ENCODE measurements around the gene IBTK.
"Not testable (repeated sequence)": the region's sequence is repeated elsewhere in the genome, so short reads cannot be mapped to it uniquely, and the experiment has no call there.

The IBTK gene, protein sequence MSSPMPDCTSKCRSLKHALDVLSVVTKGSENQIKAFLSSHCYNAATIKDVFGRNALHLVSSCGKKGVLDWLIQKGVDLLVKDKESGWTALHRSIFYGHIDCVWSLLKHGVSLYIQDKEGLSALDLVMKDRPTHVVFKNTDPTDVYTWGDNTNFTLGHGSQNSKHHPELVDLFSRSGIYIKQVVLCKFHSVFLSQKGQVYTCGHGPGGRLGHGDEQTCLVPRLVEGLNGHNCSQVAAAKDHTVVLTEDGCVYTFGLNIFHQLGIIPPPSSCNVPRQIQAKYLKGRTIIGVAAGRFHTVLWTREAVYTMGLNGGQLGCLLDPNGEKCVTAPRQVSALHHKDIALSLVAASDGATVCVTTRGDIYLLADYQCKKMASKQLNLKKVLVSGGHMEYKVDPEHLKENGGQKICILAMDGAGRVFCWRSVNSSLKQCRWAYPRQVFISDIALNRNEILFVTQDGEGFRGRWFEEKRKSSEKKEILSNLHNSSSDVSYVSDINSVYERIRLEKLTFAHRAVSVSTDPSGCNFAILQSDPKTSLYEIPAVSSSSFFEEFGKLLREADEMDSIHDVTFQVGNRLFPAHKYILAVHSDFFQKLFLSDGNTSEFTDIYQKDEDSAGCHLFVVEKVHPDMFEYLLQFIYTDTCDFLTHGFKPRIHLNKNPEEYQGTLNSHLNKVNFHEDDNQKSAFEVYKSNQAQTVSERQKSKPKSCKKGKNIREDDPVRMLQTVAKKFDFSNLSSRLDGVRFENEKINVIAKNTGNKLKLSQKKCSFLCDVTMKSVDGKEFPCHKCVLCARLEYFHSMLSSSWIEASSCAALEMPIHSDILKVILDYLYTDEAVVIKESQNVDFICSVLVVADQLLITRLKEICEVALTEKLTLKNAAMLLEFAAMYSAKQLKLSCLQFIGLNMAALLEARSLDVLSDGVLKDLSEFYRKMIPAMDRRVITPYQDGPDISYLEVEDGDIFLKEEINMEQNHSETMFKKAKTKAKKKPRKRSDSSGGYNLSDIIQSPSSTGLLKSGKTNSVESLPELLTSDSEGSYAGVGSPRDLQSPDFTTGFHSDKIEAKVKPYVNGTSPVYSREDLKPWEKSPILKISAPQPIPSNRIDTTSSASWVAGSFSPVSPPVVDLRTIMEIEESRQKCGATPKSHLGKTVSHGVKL (N-terminal part only)

DNA sequence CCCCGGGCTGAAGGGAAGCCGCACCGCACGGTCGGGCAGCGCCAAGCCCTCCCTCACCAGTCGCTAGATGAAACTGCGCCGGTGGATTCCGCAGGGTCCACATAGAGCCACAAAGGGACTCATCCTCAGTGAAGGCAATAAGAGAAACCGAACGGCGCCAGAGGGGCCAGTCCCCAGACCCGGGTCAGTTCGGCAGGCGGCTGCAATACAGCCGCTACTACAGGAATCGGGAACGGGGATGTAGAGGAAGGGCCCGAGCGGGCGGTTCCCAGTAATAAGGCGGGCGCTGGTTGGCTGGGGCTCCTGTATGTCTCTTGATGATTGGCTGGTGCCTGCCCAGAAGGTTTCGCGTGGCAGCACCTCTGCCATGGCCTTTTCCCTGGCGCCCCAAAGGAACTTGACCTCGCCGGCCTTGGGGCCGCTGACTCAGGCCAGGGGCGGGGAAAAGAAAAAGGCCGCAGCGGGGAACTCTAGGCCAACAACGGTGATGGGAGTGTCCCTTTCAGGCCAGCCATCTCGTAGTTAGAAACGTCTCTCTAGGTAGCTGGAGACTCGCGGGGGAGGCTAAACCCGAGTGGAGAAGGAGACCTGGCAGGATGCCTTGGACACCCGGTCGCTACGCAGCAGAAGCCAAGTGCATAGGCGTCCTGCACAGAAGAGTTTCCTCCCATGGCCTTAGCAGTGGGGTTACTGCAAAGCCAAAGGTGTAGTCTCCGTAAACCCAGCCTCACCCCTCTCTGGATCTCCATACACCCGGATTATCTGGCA lies at the start of gene IBTK:
Gene IBTK, minus strand, starts transcription at position 240 of the 768 bp plus-strand sequence. CDS start 7,258 bp downstream, outside the sequence.
- DNase-seq = peak; percentile 86

DNA sequence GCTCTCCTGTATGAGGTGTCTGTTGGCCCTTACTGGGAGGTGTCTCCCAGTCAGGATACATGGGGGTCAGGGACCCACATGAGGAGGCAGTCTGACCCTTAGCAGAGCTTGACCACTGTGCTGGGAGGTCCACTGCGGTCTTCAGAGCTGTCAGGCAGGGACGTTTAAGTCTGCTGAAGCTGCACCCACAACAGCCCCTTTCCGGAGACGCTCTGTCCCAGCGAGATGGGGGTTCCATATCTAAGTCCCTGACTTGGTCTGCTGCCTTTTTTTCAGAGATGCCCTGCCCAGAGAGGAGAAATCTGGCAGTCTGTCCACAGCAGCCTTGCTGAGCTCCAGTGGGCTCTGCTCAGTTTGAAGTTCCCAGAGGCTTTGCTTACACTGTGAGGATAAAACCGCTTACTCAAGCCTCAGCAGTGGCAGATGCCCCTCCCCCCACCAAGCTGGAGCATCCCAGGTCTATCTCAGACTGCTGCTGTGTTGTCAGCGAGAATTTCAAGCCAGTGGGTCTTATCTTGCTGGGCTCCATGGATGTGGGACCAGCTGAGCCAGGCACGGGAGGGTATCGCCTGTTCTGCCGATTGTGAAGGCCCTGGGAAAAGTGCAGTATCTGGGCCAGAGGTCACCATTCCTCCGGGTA lies 36.3 kb upstream of the IBTK start:
- DNase-seq = no peak

DNA sequence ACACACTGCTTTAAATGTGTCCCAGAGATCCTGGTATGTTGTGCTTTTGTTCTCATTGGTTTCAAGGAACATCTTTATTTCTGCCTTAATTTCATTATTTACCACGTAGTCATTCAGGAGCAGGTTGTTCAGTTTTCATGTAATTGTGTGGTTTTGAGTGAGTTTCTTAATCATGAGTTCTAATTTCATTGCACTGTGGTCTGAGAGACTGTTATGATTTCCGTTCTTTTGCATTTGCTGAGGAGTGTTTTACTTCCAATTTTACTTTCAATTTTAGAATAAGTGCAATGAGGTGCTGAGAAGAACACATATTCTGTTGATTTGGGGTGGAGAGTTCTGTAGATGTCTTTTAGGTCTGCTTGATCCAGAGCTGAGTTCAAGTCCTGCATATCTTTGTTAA lies 34.0 kb upstream of the IBTK start:
- DNase-seq = not testable (repeated sequence)

DNA sequence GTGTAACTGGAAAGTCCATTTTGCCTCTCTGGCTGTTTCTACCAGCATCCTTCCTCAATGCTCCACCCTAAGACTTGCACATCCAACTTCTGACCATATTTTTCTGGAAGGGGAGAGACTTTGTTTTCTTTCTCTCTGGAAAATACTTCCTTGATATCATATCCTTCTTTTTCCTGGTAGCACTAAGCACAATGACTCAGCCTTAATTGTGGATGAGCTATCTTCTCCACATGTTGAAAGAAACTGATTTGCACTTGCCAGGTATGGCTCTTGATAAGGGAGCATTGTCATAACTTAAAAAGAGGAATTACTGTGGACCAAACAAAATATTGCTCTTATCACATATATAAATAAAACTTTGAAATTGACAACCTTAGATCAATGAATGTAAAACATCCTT lies 30.1 kb upstream of the IBTK start:
- no peak for DNase-seq

DNA sequence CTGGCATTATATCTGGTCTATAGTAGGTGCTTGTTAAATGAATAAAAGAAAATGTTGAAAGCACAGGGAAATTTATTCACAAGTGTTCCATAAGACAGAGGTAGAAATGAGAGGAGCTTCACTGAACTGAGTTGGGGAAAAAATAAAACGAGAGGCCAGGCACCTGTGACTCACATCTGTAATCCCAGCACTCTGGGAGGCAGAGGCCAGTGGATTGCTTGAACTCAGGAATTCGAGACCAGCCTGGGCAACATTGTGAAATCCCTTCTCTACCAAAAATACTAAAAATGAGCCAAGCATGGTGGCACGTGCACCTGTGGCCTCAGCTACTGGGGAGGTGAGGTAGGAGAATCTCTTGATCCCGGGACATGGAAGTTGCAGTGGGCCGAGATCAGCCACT lies 28.1 kb upstream of the IBTK start:
- no peak for DNase-seq

DNA sequence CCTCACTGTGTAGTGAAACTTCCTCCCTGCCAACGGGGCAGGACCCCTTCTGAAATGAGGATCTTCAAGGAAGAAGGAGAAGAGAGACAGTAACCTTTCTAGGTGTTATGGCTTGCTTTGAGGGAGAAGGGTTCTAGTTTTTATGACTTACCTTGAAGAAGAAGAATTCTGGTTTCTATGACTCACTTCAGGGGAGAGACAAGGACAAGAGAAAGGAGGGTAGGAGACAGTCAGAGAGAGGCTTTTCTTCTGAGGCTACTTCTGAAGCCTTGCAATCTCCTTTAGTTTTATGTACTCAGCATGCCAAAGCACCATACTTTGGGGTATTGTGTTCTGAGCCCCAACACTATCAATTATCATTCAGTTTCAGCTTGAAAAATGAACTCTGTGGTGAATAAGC lies 25.8 kb upstream of the IBTK start:
- DNase-seq = no peak

DNA sequence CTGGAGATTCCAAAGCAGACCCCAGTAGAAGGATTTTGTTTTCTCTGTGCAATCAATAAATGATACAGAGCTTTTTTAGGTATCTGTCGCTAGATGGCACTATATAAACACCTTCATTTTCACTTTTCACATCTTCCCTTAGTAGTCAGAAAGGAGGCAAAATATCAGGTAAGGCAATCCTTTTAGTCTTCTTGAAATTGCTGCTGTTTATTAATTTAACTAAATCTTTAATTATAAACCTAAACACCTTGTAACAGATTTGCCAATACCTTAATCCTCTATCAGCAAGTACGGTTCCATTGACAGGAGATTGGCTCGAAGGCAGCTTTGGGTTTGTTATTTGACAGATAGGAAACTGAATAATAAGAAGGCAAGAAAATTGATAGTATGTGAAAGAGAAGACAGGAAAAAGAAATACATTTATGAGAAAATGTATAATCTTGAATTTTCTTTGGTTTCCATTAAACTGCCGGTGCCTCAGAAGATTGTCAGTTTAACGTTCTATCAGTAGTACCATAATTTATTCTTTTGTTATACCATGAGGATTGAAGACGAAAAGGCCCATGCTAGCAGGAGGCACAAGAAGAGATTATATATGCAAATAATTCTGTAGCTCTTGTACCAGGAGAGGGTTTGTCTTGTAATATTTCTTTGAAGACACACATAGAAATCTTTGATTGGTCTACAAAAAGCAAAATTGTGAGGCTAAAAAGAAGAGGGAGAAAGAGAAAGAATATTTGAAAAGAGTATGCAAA lies 23.5 kb upstream of the IBTK start:
- DNase-seq = peak; percentile 6

DNA sequence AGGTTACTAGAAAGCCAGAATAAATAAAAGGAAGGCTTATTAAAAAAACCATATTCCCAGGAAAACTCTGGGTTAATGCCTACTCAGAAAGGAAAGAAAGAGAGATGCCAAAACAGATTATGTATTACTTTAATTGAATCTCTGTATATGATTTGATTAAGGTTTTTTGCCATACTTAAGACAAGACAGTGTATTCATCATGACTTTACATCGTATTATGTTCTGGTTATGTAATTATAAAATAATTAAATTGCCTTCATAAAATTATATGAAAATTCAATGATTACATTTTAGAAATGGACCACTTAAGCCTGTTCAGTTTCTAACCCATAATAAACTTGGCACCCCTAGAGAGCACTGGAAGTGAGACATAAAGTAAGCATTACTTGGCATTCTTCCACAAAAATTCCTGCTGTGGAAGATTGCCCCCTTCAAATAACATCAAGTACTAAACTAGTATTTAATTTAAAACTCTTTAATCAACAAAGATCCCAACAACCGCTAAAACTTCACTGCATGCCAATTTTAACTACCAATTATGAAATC lies 20.8 kb upstream of the IBTK start:
- DNase-seq = no peak

DNA sequence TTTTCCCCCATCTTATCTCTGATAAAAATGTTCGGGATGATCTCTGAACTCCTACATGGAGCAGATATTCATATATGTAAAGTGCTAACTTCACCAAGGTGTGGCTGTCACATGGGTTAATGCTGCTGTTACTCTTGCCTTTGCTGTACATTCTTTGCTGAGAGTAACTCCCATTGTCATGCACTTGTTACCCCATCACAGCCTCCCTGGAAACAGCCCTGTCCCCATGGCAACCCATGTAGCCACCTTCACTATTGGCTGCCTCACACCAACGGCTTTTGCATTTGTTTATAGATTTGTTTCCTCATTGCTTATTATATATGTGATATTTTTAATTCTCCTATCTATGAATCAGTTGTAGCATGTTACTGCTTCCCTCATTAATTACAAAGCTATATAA lies 17.3 kb upstream of the IBTK start:
- no peak for DNase-seq

DNA sequence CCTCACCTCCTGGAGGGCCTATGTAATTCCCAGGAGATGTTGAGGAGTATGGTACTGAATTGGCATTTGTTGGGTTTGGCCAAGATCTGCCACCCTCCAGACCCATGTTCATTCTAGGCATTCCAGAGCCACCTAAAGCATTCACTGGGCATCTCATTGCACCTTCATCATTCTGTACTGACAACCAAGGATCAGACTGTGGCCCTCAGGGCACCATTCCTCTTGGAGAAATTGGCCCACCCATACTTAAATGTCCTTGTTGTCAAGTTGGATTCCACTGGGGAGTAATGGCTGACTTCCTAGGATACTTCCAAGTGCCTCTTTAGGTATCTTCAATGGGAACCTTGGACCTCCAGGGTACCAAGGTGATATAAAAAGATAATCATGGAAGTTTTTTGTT lies 16.8 kb upstream of the IBTK start:
- DNase-seq = no peak

DNA sequence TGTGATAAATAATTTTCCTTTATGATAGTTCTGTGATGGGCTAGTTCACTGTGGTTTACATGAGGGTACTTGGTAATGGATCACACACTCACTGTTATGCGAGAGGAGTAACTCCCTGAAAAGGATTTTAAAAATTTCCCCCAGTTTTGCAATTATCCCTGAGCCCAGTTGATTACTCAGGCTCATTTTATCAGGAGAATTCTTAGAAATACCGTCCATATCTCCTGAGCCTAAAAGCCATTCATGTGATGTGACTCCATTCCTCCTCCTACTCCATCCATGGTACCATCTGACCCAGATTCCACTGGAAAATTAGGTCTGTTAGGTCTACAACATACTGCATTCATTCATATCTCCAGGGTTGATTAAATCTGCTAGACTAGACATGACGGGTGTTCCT lies 16.4 kb upstream of the IBTK start:
- DNase-seq = no peak

DNA sequence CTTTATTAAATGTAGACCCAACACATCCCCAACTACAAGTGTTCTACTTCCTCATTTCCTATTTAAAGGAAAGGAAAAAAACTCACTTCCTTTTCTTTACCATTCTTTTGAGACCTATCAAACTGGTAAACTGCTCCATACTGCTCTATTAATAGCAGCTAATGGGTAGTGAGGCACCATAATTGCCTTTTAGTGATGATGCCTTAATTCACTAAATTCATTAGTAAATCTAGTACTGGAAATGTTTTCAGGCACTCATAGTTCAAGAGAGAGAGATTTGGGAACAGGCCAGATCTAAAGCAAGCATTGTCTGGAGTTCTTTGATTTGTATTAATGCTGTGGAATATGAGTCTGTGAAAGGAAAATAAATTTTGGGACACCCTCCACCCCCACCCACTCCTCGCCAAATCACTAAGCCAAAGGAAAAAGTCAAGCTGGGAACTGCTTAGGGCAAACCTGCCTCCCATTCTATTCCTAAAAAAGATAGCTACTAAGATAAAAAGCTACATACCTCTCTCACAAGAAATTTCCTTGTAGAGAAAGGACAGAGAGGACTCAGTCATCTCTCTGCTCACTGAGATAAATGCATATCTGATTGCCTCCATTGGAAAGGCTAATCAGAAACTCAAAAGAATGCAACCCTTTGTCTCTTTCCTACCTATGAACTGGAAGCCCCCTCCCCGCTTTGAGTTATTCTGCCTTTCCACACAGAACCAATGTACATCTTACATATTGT lies 13.6 kb upstream of the IBTK start:
- DNase-seq = no peak

DNA sequence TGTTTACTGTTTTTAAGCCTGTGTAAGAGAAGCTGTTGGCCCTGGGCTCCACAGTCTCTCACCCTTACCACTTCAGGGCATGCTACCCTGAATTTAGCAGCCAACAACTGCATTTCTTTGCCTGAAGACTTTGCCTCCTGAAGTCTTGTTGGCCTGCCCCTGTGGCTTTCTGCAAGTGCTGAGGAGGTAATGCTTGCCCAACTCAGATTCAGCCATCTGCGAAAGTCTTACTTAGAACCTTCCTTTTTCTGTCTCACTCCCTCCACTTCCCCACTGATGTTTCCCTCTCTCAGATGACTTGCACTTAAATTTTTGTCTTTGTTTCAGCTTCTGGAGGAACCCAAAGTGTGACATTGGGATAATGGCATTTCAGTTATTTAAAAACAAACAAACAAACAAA lies 11.8 kb upstream of the IBTK start:
- DNase-seq = peak; percentile 55

DNA sequence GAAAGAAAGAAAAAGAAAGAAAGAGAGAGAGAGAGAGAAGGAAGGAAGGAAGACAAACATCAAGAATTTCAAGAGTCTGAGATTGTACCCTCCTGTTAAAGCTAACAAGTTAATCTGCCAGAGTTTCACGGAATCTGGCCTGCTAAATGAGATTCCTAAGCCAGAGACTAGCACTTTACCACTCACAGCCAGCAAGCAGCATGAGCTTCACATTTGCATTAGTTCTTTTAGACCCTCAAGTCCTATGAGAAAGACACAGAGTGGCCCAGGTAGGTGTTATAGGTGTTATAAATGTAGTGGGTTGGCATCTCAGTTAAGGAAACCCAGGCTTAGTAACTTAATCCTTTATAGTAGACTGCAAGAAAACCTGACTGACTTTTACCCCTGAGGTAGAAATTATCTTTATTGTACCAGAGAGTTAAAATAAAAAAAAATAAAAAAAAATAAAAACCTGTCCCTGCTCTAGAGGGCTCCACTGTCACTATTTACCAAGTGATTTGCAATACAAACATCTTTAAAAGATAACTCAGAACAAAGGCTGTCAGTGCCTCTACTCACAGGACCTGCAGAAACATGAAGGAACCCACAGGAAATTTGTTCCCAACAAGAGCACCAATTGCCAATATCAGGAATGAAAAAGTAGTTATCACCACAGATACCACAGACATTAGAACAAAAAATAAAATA lies 9.7 kb upstream of the IBTK start:
- no peak for DNase-seq

DNA sequence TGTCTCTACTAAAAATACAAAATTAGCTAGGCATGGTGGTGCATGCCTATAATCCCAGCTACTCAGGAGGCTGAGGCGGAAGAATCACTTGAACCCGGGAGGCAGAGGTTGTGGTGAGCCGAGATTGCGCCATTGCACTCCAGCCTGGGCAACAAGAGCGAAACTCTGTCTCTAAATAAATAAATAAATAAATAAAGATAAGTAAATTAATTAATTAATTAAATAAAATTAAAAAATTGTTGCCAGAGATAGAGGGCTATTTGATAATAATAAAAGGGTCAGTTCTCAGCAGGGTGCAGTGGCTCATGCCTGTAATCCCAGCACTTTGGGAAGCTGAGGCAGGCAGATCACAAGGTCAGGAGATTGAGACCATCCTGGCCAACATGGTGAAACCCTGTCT lies 7.2 kb upstream of the IBTK start:
- DNase-seq = not testable (repeated sequence)

DNA sequence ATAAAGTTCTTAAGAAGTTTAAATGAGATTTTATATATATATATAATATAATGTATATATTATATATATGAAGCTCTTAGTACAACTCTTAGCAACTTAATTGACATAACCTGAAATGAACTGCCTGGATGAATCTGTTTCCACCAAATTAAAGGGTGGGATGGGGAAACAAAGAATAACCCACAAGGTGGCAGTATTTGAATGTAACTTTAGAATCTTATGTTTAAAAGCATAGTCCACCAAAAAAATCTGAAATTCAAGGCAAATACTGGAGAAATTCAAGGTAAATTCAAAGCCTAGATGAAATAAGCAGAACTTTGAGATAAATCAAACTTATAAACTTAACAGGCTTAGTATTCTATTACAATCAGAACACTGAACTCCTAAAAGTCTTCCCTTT lies 4.4 kb upstream of the IBTK start:
- peak; percentile 5 for DNase-seq

DNA sequence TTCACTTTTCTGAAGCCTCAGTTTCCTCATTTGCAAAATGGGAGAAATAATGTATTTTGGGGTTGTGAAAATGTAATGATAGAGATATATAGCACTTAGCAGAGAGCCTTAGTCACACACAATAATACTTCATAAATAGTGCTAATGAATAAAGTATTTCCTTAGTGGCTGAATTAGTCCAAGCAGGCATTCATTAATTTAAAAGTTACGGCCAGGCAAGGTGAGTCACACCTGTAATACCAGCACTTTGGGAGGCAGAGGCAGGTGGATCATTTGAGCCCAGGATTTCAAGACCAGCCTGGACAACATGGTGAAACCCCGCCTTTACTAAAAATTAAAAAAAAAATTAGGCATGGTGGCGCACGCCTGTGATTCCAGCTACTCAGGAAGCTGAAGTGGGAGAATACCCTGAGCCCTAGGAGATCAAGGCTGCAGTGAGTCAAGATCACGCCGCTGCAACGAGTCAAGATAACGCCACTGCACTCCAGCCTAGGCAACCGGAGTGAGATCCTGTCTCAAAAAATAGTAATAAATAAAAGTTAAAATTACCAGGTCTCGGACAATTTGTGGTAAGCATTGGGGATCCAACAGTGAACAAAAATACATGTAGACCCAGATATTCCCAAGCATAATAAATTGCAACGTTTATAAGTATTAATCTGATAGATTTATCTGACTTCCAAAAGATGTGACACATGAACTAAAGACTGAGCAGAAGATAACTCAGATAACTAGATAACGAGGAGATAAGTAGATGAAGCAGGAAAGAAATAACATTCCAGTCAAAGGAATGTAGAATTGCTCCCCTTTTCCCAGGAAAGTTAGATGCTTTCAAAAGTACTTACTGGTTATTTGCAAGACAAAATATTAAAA lies 2.1 kb upstream of the IBTK start:
- no peak for DNase-seq

DNA sequence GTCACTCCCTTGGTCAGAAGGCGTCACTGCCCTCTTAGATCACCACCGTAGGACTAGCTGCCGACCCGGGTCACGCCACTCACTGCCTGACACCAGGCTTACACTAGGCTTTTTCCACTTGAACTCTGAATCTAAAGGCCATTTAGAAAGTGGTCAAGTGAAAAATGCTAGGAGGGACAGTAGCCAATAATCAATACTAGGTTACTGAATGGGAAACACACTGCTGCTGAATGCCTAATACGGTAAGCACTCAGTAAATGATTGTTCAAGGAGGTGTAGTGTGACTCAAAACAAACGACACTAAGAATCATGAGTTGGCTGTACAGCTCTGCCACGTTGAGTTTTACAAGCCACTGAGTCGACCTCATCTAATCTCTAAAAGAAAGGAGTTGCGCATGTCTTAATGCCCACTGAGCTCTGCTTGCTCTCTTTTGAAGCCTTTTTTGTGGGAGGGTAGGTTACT lies 760 bp upstream of the IBTK start:
- DNase-seq = peak; percentile 24

All from GF-D8 (cell line).